GM19239 (cell line): ENCODE measurements around the gene SINHCAF.
"Not testable (repeated sequence)": the region's sequence is repeated elsewhere in the genome, so short reads cannot be mapped to it uniquely, and the experiment has no call there.

Experiments used
- DNase-seq: peaks from one replicate; pipeline ENCODE4 v3.0.0; 2011; ENCODE audit warnings: low spot score; ENCODE audit not compliant: insufficient read length
- FAIRE-seq: peaks from 2 replicates; lab custom pipeline; 2011; peaks lifted over from hg19 to GRCh38; lab: Jason Lieb, UNC

SINHCAF gene

GRCh38 chr12:31325877-31326631 is at the start of gene SINHCAF:
Gene SINHCAF (minus strand): TSS chr12:31326150. CDS start chr12:31298204, 27,946 bp downstream.
- DNase-seq = peak; percentile 85
- FAIRE-seq = peak; percentile 94

GRCh38 chr12:31375422-31375821 is 49.5 kb upstream of the SINHCAF start:
- DNase-seq, FAIRE-seq: not testable (repeated sequence)

GRCh38 chr12:31371256-31371620 is 45.3 kb upstream of the SINHCAF start:
- no peak for FAIRE-seq
- DNase-seq = no peak

GRCh38 chr12:31370531-31371255 is 44.7 kb upstream of the SINHCAF start:
- DNase-seq (no peak), FAIRE-seq (no peak)

- DNase-seq = no peak
- FAIRE-seq = no peak
Observed at GRCh38 chr12:31369712-31370521, 44.0 kb upstream of the SINHCAF start.

- DNase-seq (no peak), FAIRE-seq (no peak)
Observed at GRCh38 chr12:31368666-31369361, 42.9 kb upstream of the SINHCAF start.

- no peak for DNase-seq
- FAIRE-seq = no peak
Observed at GRCh38 chr12:31366104-31366621, 40.2 kb upstream of the SINHCAF start.

- DNase-seq (no peak), FAIRE-seq (no peak)
Observed at GRCh38 chr12:31363831-31364230, 37.9 kb upstream of the SINHCAF start.

- no peak for DNase-seq
Observed at GRCh38 chr12:31363416-31363809, 37.5 kb upstream of the SINHCAF start.

GRCh38 chr12:31362759-31363415 is 36.9 kb upstream of the SINHCAF start:
- FAIRE-seq (peak; percentile 69), DNase-seq (peak; percentile 28)

More at GRCh38 chr12:31363416-31363809, 37.5 kb upstream of the SINHCAF start:
- no peak for FAIRE-seq

- peak; percentile 89 for FAIRE-seq
Observed at GRCh38 chr12:31362115-31362758, 36.3 kb upstream of the SINHCAF start.

GRCh38 chr12:31361730-31362114 is 35.8 kb upstream of the SINHCAF start:
- DNase-seq = no peak
- FAIRE-seq = no peak

More at GRCh38 chr12:31362115-31362758, 36.3 kb upstream of the SINHCAF start:
- DNase-seq = no peak

GRCh38 chr12:31355747-31356107 is 29.8 kb upstream of the SINHCAF start:
- FAIRE-seq (no peak), DNase-seq (no peak)

- no peak for DNase-seq
- FAIRE-seq = no peak
Observed at GRCh38 chr12:31353750-31354708, 28.1 kb upstream of the SINHCAF start.

GRCh38 chr12:31346267-31346666 is 20.3 kb upstream of the SINHCAF start:
- FAIRE-seq (no peak), DNase-seq (no peak)

GRCh38 chr12:31343139-31343538 is 17.2 kb upstream of the SINHCAF start:
- FAIRE-seq (no peak), DNase-seq (no peak)

GRCh38 chr12:31342286-31342685 is 16.3 kb upstream of the SINHCAF start:
- FAIRE-seq (no peak), DNase-seq (no peak)
